ENCODE measurements around the gene ATAD2B. TPM values are rescaled to one million over a fixed set of nuclear protein-coding genes. Genes with fewer than 3 reads are reported as not detected.

The ATAD2B gene
- total and polyA plus RNA-seq, 2 of the 8 experiments (the other 6 are each of a cell fraction or from before 2014, with no cell fraction given), result 3.4 to 16.1 TPM

DNA sequence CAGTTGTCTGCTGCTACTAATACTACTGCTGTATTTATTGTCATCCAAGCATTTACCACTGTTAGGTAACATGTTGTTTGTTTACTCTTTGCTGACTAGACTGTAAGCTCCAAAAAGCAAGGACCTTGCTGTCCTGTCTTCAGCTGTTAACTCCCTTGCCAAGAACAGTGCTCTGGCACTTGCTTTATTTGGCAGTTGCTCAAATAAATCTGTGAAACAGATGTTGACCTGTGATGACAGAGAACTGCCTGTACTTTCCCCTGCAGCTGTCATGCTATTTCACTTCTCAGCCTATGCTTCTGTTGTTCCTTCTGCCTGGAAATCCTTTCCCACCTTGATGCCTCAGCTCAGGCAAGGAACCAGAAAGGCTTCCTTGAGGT, 181.2 kb downstream of the ATAD2B start (continued):
- TF ChIP-seq, protein P1, sequence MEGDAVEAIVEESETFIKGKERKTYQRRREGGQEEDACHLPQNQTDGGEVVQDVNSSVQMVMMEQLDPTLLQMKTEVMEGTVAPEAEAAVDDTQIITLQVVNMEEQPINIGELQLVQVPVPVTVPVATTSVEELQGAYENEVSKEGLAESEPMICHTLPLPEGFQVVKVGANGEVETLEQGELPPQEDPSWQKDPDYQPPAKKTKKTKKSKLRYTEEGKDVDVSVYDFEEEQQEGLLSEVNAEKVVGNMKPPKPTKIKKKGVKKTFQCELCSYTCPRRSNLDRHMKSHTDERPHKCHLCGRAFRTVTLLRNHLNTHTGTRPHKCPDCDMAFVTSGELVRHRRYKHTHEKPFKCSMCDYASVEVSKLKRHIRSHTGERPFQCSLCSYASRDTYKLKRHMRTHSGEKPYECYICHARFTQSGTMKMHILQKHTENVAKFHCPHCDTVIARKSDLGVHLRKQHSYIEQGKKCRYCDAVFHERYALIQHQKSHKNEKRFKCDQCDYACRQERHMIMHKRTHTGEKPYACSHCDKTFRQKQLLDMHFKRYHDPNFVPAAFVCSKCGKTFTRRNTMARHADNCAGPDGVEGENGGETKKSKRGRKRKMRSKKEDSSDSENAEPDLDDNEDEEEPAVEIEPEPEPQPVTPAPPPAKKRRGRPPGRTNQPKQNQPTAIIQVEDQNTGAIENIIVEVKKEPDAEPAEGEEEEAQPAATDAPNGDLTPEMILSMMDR (IDR thresholded peaks at IDR 0.05; ENCODE audit: control extremely low read depth in 1 of 3, insufficient read depth in 1 of 3, low read depth in 1 of 3, low read length in 3 of 3), result no peak
- TF ChIP-seq TEAD4 (IDR thresholded peaks at IDR 0.05; ENCODE audit: low read depth, low read length) (no peak), EP300 (IDR thresholded peaks at IDR 0.05; ENCODE audit: borderline replicate concordance in 1 of 2, low read depth in 2 of 2, low read length in 2 of 2) (no peak), EGR1 (IDR thresholded peaks at IDR 0.05; ENCODE audit: borderline replicate concordance, low read depth, low read length) (no peak)

Data from H1 (cell line).